Erythroblast (primary cell): Measurements from ENCODE around the gene BAIAP2.
"Not testable (repeated sequence)": the region's sequence is repeated elsewhere in the genome, so short reads cannot be mapped to it uniquely, and the experiment has no call there.

ENCODE experiments used
- GATA1 ChIP-seq: IDR thresholded peaks from 2 replicates; pipeline ENCODE4 v1.6.1; 2011; ENCODE audit warnings: low read depth, mild to moderate bottlenecking, control low read depth, low read length, moderate library complexity
- POLR2A ChIP-seq: IDR thresholded peaks from 2 replicates; pipeline ENCODE4 v1.6.1; 2011; ENCODE audit warnings: mild to moderate bottlenecking, low read length

DNA sequence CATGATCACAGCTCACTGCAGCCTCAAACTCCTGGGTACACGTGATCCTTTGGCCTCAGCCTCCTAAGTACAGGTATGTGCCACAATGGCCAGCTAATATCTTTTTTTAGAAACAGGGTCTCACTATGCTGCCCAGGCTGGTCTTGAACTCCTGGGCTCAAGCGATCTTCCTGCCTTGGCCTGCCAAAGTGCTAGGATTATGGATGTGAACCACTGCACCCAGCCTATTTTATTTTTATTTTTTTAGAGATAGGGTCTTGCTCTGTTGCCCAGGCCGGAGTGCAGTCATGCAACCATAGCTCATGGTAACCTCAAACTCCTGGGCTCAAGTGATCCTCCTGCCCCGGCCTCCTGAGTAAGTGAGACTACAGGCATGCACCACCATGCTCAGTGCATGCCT is 17.6 kb upstream of the BAIAP2 start:
- not testable (repeated sequence) for TF ChIP-seq POLR2A, GATA1
